Peyer's patch (tissue), 4 donors: Measurements from ENCODE around the gene CDH4. TPM values are rescaled to one million over a fixed set of nuclear protein-coding genes. Genes with fewer than 3 reads are reported as not detected.

Experiments used
- DNase-seq, 3 donors: peaks; one replicate each; pipeline ENCODE4 v3.0.0-alpha.2; 2017 to 2019
- H3K27ac ChIP-seq, 4 donors: fragments of 200-600 bp; sonication (generic); one replicate each; pipeline ENCODE4 v1.5.1; 2016 to 2019
- H3K27me3 ChIP-seq, 2 donors: fragments of 200-600 bp; sonication (generic); one replicate each; pipeline ENCODE4 v1.5.1; 2019
- H3K36me3 ChIP-seq, 3 donors: fragments of 200-600 bp; sonication (generic); one replicate each; pipeline ENCODE4 v1.5.1; 2016 to 2019
- H3K4me1 ChIP-seq, 4 donors: fragments of 200-600 bp; sonication (generic); one replicate each; pipeline ENCODE4 v1.5.1; 2016 to 2019
- H3K4me3 ChIP-seq, 4 donors: fragments of 200-600 bp; sonication (generic); 1 replicate in 3 of 4; 2 replicates in 1 of 4; pipeline ENCODE4 v1.5.1; 2016 to 2019; ENCODE audit warnings: mild to moderate bottlenecking in 1 of 4
- H3K9me3 ChIP-seq, 4 donors: fragments of 200-600 bp; sonication (generic); one replicate each; pipeline ENCODE4 v1.5.1; 2016 to 2019; ENCODE audit warnings: mild to moderate bottlenecking in 1 of 4
- POLR2A ChIP-seq, 2 donors: fragments of 450-650 bp; IDR thresholded peaks; one replicate each; pipeline ENCODE4 v1.5.1; 2017; ENCODE audit warnings: antibody characterized with exemption in 2 of 2, mild to moderate bottlenecking in 2 of 2, moderate library complexity in 2 of 2
- total RNA-seq, 4 donors: library from RNA; depleted of rRNA; stranded (reverse); fragments of >200 nt; gene quantifications; one replicate each; pipeline ENCODE4 v1.1.0, GENCODE V29; 2016
- TF ChIP-seq, protein P1 (sequence below), 6 experiments: fragments of 450-650 bp in 4 of 6; fragments of 200-600 bp in 2 of 6; sonication (generic) in 1 of 6; IDR thresholded peaks; one replicate each; pipeline ENCODE4 v1.5.1; 2017 to 2019; ENCODE audit warnings: antibody characterized with exemption in 6 of 6, mild to moderate bottlenecking in 3 of 6, moderate library complexity in 1 of 6

Gene CDH4
- total RNA-seq, 4 donors from 2014 or later = 0.27 TPM; not detected in 3

DNA sequence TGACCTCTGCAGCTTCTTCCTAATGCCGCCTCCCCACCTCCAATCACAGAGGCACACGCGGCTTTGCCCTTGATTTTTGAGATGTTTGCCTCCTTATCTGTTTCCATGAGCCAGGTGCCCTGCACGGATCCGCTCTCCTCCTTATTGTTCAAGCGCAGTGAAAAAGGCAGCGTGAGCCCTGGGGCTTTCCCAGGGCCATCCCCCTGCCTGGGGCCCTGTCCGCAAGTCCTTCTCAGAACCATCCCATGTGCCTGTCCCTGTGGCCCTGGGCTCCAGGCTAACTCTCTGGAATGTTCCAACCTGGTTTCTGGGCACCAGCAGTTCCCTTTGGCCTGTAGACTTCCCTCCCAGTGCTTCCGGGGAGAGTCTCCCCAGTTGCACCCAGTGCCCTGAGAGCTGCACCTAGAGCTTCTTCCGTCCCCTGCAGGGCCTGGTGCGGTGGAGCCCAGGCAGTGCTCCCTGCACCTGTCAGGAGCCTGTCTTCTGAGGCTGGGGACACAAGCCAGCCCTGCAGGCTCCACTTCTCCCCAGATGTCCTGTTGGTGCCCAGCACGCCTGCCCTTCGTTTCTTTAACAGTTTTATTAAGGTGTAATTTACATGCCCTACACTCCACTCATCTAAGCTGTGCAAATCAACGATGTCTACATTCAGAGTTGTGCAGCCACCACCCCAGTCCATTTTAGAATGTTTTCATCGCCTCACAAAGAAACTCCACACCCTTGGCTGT, 330.3 kb downstream of the CDH4 start:
- H3K27me3 ChIP-seq = no peaks in the 10 kb centered on the region
- DNase-seq = no peak
- H3K27ac ChIP-seq = no peak overlapping the region

DNA sequence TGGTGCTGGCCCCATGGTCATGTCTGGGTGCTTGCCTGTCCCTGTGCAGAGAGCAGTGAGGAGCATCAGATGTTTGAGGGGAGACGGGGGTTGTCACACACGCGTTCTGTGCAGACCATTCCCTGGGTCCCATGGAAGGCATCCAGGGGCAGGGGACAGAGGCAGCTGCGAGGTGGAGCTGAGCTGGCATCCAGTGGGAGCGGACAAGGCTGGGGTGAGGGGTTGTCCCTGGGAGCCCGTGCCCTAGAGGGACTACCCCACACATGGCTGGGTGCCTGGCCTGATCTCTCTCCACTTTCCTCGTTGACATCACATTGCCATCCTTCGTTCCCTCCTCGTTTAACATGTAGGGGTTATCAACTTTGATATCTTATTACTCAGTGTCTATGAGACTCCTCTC, 331.3 kb downstream of the CDH4 start:
- TF ChIP-seq, protein P1, sequence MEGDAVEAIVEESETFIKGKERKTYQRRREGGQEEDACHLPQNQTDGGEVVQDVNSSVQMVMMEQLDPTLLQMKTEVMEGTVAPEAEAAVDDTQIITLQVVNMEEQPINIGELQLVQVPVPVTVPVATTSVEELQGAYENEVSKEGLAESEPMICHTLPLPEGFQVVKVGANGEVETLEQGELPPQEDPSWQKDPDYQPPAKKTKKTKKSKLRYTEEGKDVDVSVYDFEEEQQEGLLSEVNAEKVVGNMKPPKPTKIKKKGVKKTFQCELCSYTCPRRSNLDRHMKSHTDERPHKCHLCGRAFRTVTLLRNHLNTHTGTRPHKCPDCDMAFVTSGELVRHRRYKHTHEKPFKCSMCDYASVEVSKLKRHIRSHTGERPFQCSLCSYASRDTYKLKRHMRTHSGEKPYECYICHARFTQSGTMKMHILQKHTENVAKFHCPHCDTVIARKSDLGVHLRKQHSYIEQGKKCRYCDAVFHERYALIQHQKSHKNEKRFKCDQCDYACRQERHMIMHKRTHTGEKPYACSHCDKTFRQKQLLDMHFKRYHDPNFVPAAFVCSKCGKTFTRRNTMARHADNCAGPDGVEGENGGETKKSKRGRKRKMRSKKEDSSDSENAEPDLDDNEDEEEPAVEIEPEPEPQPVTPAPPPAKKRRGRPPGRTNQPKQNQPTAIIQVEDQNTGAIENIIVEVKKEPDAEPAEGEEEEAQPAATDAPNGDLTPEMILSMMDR (IDR thresholded peaks at IDR 0.05) = no peak
- no peak for TF ChIP-seq POLR2A (IDR thresholded peaks at IDR 0.05)
- Histone ChIP-seq H3K4me1 (no peaks in the 10 kb centered on the region), H3K27me3 (no peaks in the 10 kb centered on the region), H3K27ac (no peak overlapping the region), H3K4me3 (no peak overlapping the region), H3K36me3 (no peaks in the 10 kb centered on the region), H3K9me3 (no peaks in the 10 kb centered on the region)
- DNase-seq = no peak

More for the DNA sequence above, 330.3 kb downstream of the CDH4 start:
- TF ChIP-seq, protein P1 (IDR thresholded peaks at IDR 0.05) = no peak
- Histone ChIP-seq H3K4me3 (no peak overlapping the region), H3K4me1 (no peaks in the 10 kb centered on the region), H3K36me3 (no peaks in the 10 kb centered on the region), H3K9me3 (no peaks in the 10 kb centered on the region)

DNA sequence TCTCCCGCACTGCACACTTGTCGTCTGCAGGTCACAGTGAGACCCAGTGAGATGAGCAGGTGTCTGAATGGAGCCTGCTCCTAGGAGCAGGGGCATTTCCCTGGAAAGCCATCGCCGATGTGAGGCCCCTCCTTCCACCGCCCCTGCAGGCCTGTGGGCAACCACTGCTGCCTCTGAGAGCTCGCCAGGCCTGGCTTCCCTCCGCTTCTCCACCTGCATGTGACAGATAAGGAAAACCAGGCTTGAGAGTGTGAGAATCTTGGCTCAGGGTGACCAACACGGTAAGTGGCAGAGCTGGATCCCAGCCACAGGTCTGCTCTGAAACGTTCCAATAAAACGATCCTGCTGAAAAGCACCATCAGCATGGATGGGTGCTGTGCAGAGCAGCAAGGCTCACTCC, 332.8 kb downstream of the CDH4 start:
- Histone ChIP-seq H3K4me3 (no peak overlapping the region), H3K9me3 (no peaks in the 10 kb centered on the region)
- DNase-seq = no peak

DNA sequence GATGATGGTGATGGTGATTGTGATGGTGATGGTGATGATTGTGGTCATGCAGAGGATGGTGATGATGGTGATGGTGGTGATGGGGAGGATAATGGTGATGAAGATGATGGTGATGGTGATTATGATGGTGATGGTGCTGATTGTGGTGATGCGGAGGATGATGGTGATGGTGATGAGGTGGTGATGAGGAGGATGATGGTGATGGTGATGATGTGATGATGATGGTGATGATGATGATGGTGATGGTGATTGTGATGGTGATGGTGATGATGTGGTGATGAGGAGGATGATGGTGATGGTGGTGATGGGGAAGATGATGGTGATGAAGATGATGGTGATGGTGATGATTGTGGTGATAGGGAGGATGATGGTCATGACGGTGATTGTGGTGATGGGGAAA, 333.7 kb downstream of the CDH4 start:
- H3K4me3 ChIP-seq = no peak overlapping the region
- H3K36me3 ChIP-seq = no peaks in the 10 kb centered on the region
- H3K9me3 ChIP-seq = no peaks in the 10 kb centered on the region
- no peak for DNase-seq
- H3K4me1 ChIP-seq = no peaks in the 10 kb centered on the region
- no peak overlapping the region for H3K27ac ChIP-seq
- no peaks in the 10 kb centered on the region for H3K27me3 ChIP-seq
- no peak for TF ChIP-seq POLR2A (IDR thresholded peaks at IDR 0.05)
- TF ChIP-seq, protein P1 (IDR thresholded peaks at IDR 0.05) = no peak

More for the DNA sequence above, 332.8 kb downstream of the CDH4 start:
- H3K27me3 ChIP-seq = no peaks in the 10 kb centered on the region
- TF ChIP-seq, protein P1 (IDR thresholded peaks at IDR 0.05) = no peak
- no peak for TF ChIP-seq POLR2A (IDR thresholded peaks at IDR 0.05)
- no peak overlapping the region for H3K27ac ChIP-seq
- H3K4me1 ChIP-seq = no peaks in the 10 kb centered on the region
- H3K36me3 ChIP-seq = no peaks in the 10 kb centered on the region

DNA sequence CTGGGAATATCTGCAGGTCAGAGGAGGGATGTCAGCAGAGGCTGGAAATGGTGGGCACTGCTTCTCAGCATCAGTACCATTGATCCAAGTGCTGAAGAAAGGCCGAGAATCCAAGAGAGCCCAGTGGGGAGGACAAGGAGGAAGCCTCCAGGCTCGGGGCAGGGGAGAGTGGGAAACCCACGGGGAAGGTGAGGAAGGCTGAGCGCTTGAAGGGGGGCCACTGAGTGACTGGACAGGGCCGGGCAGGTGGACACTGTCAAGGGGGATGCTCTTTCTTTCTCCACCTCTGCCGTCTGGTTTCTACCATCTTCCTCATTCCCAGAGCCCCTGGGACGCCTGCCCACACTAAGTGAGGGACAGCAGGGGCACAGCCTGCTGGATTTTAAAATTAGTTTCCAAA, 335.0 kb downstream of the CDH4 start:
- Histone ChIP-seq H3K4me1 (no peaks in the 10 kb centered on the region), H3K36me3 (no peaks in the 10 kb centered on the region), H3K27ac (no peak overlapping the region), H3K4me3 (no peak overlapping the region), H3K27me3 (no peaks in the 10 kb centered on the region), H3K9me3 (no peaks in the 10 kb centered on the region)
- TF ChIP-seq, protein P1 (IDR thresholded peaks at IDR 0.05) = no peak
- no peak for TF ChIP-seq POLR2A (IDR thresholded peaks at IDR 0.05)
- no peak for DNase-seq
